ENCODE data around the gene ARHGAP36.

DNA sequence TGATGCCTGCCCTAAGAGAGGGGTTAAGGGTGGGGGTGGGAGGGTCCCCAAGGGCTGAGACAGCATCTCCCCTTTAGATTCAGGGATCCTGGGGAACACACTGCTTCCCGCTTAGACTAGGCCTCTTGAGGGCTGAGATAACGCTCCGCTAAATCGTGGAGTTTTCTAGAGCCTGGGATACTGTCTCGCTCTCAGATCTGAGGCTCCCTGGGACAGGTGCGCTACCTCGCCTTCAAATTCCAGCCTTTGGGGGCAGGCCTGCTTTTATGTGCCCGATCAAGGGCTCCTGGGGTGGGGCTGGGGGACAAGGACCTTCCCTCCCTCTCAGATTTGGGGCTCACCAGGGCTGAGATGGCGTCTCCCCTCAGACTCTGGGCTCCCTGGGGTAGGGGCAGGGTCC lies 440 bp upstream of the ARHGAP36 start:
- TF ChIP-seq, protein P1, sequence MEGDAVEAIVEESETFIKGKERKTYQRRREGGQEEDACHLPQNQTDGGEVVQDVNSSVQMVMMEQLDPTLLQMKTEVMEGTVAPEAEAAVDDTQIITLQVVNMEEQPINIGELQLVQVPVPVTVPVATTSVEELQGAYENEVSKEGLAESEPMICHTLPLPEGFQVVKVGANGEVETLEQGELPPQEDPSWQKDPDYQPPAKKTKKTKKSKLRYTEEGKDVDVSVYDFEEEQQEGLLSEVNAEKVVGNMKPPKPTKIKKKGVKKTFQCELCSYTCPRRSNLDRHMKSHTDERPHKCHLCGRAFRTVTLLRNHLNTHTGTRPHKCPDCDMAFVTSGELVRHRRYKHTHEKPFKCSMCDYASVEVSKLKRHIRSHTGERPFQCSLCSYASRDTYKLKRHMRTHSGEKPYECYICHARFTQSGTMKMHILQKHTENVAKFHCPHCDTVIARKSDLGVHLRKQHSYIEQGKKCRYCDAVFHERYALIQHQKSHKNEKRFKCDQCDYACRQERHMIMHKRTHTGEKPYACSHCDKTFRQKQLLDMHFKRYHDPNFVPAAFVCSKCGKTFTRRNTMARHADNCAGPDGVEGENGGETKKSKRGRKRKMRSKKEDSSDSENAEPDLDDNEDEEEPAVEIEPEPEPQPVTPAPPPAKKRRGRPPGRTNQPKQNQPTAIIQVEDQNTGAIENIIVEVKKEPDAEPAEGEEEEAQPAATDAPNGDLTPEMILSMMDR (conservative IDR thresholded peaks at IDR 0.05; ENCODE audit: low read depth, low read length), result no peak
- TF ChIP-seq EZH2phosphoT487 (IDR thresholded peaks at IDR 0.05; ENCODE audit: borderline replicate concordance, low read length), result no peak
